ENCODE measurements around the gene RASGEF1C. TPM values are rescaled to one million over a fixed set of nuclear protein-coding genes. Genes with fewer than 3 reads are reported as not detected.

RASGEF1C gene
- total RNA-seq, 6 experiments from 2014 or later: not detected

GRCh38 chr5:180052211-180052818 lies 156.7 kb downstream of the RASGEF1C start:
- Mint-ChIP-seq H3K4me3 (no peak overlapping the region), H3K4me1 (ENCODE audit: low read depth) (no peaks in the 10 kb centered on the region), H3K27ac (no peak overlapping the region), H3K27me3 (ENCODE audit: insufficient read depth) (no peaks in the 10 kb centered on the region), H3K9me3 (peaks cover 8% of the 10 kb centered on the region), H3K36me3 (ENCODE audit: low read depth) (no peaks in the 10 kb centered on the region)
- TF ChIP-seq CTCF (IDR thresholded peaks at IDR 0.05): no peak
- DNase-seq: no peak

Other genes starting within 250 kb of the RASGEF1C start
- gene RNF130, start 137.5 kb downstream of the RASGEF1C start, total RNA-seq (2021; fragmentation: NEBNext Ultra II Directional; extraction: Animal tissue kit (Norgen Biotek cat#: 25700)): 1 to 10 TPM in 2 of 6 experiments, under 1 TPM in 4; 0.37 to 7.5 (median 0.93) TPM
- 10 to 100 TPM; 30.3 to 35.8 (median 33.6) TPM for gene MAPK9, start 82.9 kb upstream of the RASGEF1C start, total RNA-seq (2021; fragmentation: NEBNext Ultra II Directional; extraction: Animal tissue kit (Norgen Biotek cat#: 25700))
- 1 to 10 TPM in 3 of 6 experiments, under 1 TPM in 3; 0.54 to 3.8 (median 1.1) TPM for gene GFPT2, start 144.1 kb upstream of the RASGEF1C start, total RNA-seq (2021; fragmentation: NEBNext Ultra II Directional; extraction: Animal tissue kit (Norgen Biotek cat#: 25700))